Gastrocnemius medialis (tissue), 4 donors: ENCODE results near the gene ZFP36L1. TPM values are rescaled to one million over a fixed set of nuclear protein-coding genes. Genes with fewer than 3 reads are reported as not detected.
"Not testable (repeated sequence)": the region's sequence is repeated elsewhere in the genome, so short reads cannot be mapped to it uniquely, and the experiment has no call there.

Experiments used
- ATAC-seq, 2 donors: fragments of 150-250 bp; one replicate each; pipeline ENCODE4 v1.9.1; 2016
- DNase-seq, 2 donors: peaks; one replicate each; pipeline ENCODE4 v3.0.0-alpha.2; 2019
- H3K27ac ChIP-seq, 4 donors: fragments of 200-600 bp; sonication (generic); 1 replicate in 1 of 4; 2 replicates in 3 of 4; pipeline ENCODE4 v1.5.1; 2016 to 2018; ENCODE audit warnings: mild to moderate bottlenecking in 2 of 4, moderate library complexity in 1 of 4
- H3K27me3 ChIP-seq, 3 donors: fragments of 200-600 bp; sonication (generic) in 2 of 3; 1 replicate in 1 of 3; 2 replicates in 2 of 3; pipeline versions ENCODE4 v1.5.1 to v1.6.0; 2016 to 2019; ENCODE audit warnings: mild to moderate bottlenecking in 1 of 3, moderate library complexity in 1 of 3
- H3K36me3 ChIP-seq, 2 donors: fragments of 200-600 bp; sonication (generic) in 1 of 2; one replicate each; pipeline ENCODE4 v1.5.1; 2017 to 2018
- H3K4me1 ChIP-seq, 2 donors: fragments of 200-600 bp; sonication (generic) in 1 of 2; one replicate each; pipeline ENCODE4 v1.5.1; 2016 to 2017; ENCODE audit warnings: mild to moderate bottlenecking in 2 of 2
- H3K4me3 ChIP-seq, 4 donors: fragments of 200-600 bp; sonication (generic) in 3 of 4; 1 replicate in 1 of 4; 2 replicates in 3 of 4; pipeline ENCODE4 v1.5.1; 2016 to 2019; ENCODE audit warnings: mild to moderate bottlenecking in 2 of 4
- H3K9me3 ChIP-seq, 3 donors: fragments of 200-600 bp; sonication (generic) in 2 of 3; 1 replicate in 1 of 3; 2 replicates in 2 of 3; pipeline ENCODE4 v1.5.1; 2016 to 2019
- CTCF ChIP-seq, 5 experiments: fragments of 450-650 bp in 3 of 5; fragments of 200-600 bp in 2 of 5; sonication (generic) in 2 of 5; IDR thresholded peaks in 4 of 5; conservative IDR thresholded peaks in 1 of 5; 1 replicate in 4 of 5; 2 replicates in 1 of 5; pipeline ENCODE4 v1.5.1; 2016 to 2019; ENCODE audit warnings: antibody characterized with exemption in 5 of 5, mild to moderate bottlenecking in 3 of 5, moderate library complexity in 3 of 5
- POLR2A ChIP-seq, 2 donors: fragments of 450-650 bp; IDR thresholded peaks; one replicate each; pipeline ENCODE4 v1.6.1; 2017; ENCODE audit warnings: antibody characterized with exemption in 2 of 2, mild to moderate bottlenecking in 2 of 2, moderate library complexity in 2 of 2
- in situ Hi-C, 4 donors: fragments of 200-750 bp; cut with MboI; loops; one replicate each; pipeline versions ENCODE4 v1.15.0 to v1.8.0; 2017; ENCODE audit warnings: low sequenced_read_pairs in 4 of 4
- intact Hi-C: fragments of 100-400 bp; cut with DNase I; formaldehyde crosslinking; loops from one replicate; pipeline ENCODE4 v1.15.1; 2023; ENCODE audit warnings: low total_unique reads
- total RNA-seq, 4 donors: library from RNA; depleted of rRNA; stranded (reverse); fragments of >200 nt; gene quantifications; one replicate each; pipeline versions ENCODE4 v1.1.0 to v1.2.3, GENCODE V29; 2016

ZFP36L1 gene
- total RNA-seq, 4 donors from 2014 or later, result 60.2 to 196 (median 125) TPM

- ATAC-seq, result no peak
- H3K27me3 ChIP-seq, result no peaks in the 10 kb centered on the region
- H3K4me3 ChIP-seq, result no peak overlapping the region
- no peak for TF ChIP-seq CTCF (IDR thresholded peaks at IDR 0.05 in 4 of 5, conservative IDR thresholded peaks at IDR 0.05 in 1 of 5)
- TF ChIP-seq POLR2A (IDR thresholded peaks at IDR 0.05), result no peak
- H3K4me1 ChIP-seq, result peaks cover 7 to 19% of the 10 kb centered on the region in 2 donors
- peak in 1 of 2 donors; percentile 3 for DNase-seq
- intact Hi-C loops, result no loop called here
- H3K9me3 ChIP-seq, result no peaks in the 10 kb centered on the region
- no peaks in the 10 kb centered on the region for H3K36me3 ChIP-seq
- H3K27ac ChIP-seq, result no peak overlapping the region
- in situ Hi-C loops, result no loop called here
Measured at GRCh38 chr14:68767248-68767645, 25.6 kb downstream of the ZFP36L1 start.

- peak in 1 of 2 donors; percentile 3 for DNase-seq
- in situ Hi-C loops, result no loop called here
Measured at GRCh38 chr14:68766299-68767247, 26.3 kb downstream of the ZFP36L1 start.

GRCh38 chr14:68763843-68764242 is 29.0 kb downstream of the ZFP36L1 start:
- H3K9me3 ChIP-seq, H3K4me1 ChIP-seq, ATAC-seq, H3K36me3 ChIP-seq, intact Hi-C loops, DNase-seq, H3K27me3 ChIP-seq, H3K4me3 ChIP-seq, in situ Hi-C loops: not testable (repeated sequence)
- peak overlapping the region; percentile 55 to 71 (median 67) for H3K27ac ChIP-seq

More at GRCh38 chr14:68766299-68767247, 26.3 kb downstream of the ZFP36L1 start:
- no peak overlapping the region for H3K27ac ChIP-seq
- no peak overlapping the region for H3K4me3 ChIP-seq
- H3K4me1 ChIP-seq, result peaks cover 7 to 16% of the 10 kb centered on the region in 2 donors
- H3K9me3 ChIP-seq, result no peaks in the 10 kb centered on the region
- H3K36me3 ChIP-seq, result no peaks in the 10 kb centered on the region
- ATAC-seq, result no peak
- intact Hi-C loops, result no loop called here
- H3K27me3 ChIP-seq, result no peaks in the 10 kb centered on the region
- TF ChIP-seq CTCF (IDR thresholded peaks at IDR 0.05 in 4 of 5, conservative IDR thresholded peaks at IDR 0.05 in 1 of 5) (no peak), POLR2A (IDR thresholded peaks at IDR 0.05) (no peak)

- Histone ChIP-seq H3K4me3 (no peak overlapping the region), H3K27ac (peak overlapping the region; percentile 55 to 71 (median 67)), H3K27me3 (no peaks in the 10 kb centered on the region), H3K36me3 (no peaks in the 10 kb centered on the region), H3K9me3 (no peaks in the 10 kb centered on the region), H3K4me1 (peaks cover 6 to 13% of the 10 kb centered on the region in 2 donors)
- in situ Hi-C loops, result no loop called here
- ATAC-seq, result peak in 1 of 2 donors; percentile 15
- intact Hi-C loops, result no loop called here
- DNase-seq, result peak in 1 of 2 donors; percentile 14
- TF ChIP-seq POLR2A (IDR thresholded peaks at IDR 0.05) (no peak), CTCF (IDR thresholded peaks at IDR 0.05 in 4 of 5, conservative IDR thresholded peaks at IDR 0.05 in 1 of 5) (no peak)
Measured at GRCh38 chr14:68762953-68763764, 29.7 kb downstream of the ZFP36L1 start.

- H3K4me3 ChIP-seq, result no peak overlapping the region
- TF ChIP-seq CTCF (IDR thresholded peaks at IDR 0.05 in 4 of 5, conservative IDR thresholded peaks at IDR 0.05 in 1 of 5), result no peak
- intact Hi-C loops (no loop called here), in situ Hi-C loops (no loop called here)
- DNase-seq (no peak), ATAC-seq (no peak)
- H3K27ac ChIP-seq, result no peak overlapping the region
- H3K4me1 ChIP-seq, result peaks cover 13 to 25% of the 10 kb centered on the region in 2 donors
- no peaks in the 10 kb centered on the region for H3K36me3 ChIP-seq
- no peaks in the 10 kb centered on the region for H3K27me3 ChIP-seq
- H3K9me3 ChIP-seq, result no peaks in the 10 kb centered on the region
Measured at GRCh38 chr14:68761391-68761790, 31.5 kb downstream of the ZFP36L1 start.
